IMR-90 (cell line): ENCODE data around the gene KIF5C. TPM values are rescaled to one million over a fixed set of nuclear protein-coding genes. Genes with fewer than 3 reads are reported as not detected.

Experiments used
- ATAC-seq: fragments of 200-7000 bp; cut with Tn5 transposase; 2 replicates; pipeline ENCODE4 v1.9.1; 2020; ENCODE audit warnings: low read depth, mild to moderate bottlenecking, moderate library complexity
- BruUV-seq: library from RNA; stranded (reverse); fragments of 400-500 nt; replicated peaks from 2 replicates; lab custom pipeline; 2021; lab: Mats Ljungman, UMichigan
- CTCF ChIA-PET: fragments of 300-600 bp; formaldehyde crosslinking; extraction: SDS; loops from one replicate; lab custom pipeline; 2021; ENCODE audit warnings: antibody characterized with exemption; lab: Yijun Ruan, JAX
- POLR2A ChIA-PET: fragments of 300-600 bp; sonication (Branson Sonifier 250); formaldehyde crosslinking; loops from one replicate; lab custom pipeline; 2022; ENCODE audit warnings: antibody characterized with exemption; ENCODE audit not compliant: unreplicated experiment; lab: Charles Lee
- DNase-seq: peaks from one replicate; pipeline ENCODE4 v3.0.0; 2013
- H2AFZ ChIP-seq: replicated peaks from 2 replicates; pipeline ENCODE3; 2013; ENCODE audit warnings: low read length, mild to moderate bottlenecking; ENCODE audit not compliant: poor library complexity
- H2AK5ac ChIP-seq: 2 replicates; pipeline ENCODE4 v1.6.1; 2013; ENCODE audit warnings: low read depth, low read length, inconsistent platforms
- H2AK9ac ChIP-seq: replicated peaks from 2 replicates; pipeline ENCODE3; 2013; ENCODE audit warnings: mild to moderate bottlenecking, low read depth, low read length, moderate library complexity; ENCODE audit not compliant: poor library complexity
- H2BK120ac ChIP-seq: 2 replicates; pipeline ENCODE4 v1.6.1; 2013; ENCODE audit warnings: low read depth, low read length, inconsistent platforms
- H2BK15ac ChIP-seq: 3 replicates; pipeline ENCODE4 v1.6.1; 2013; ENCODE audit warnings: low read depth, low read length, inconsistent platforms
- H2BK20ac ChIP-seq: 2 replicates; pipeline ENCODE4 v1.6.1; 2013; ENCODE audit warnings: low read depth, mild to moderate bottlenecking, inconsistent platforms, low read length, moderate library complexity
- H2BK5ac ChIP-seq: 2 replicates; pipeline ENCODE4 v1.6.1; 2013; ENCODE audit warnings: mild to moderate bottlenecking, low read depth, low read length, inconsistent platforms; ENCODE audit not compliant: poor library complexity, severe bottlenecking
- H3K14ac ChIP-seq: replicated peaks from 2 replicates; pipeline ENCODE4 v1.6.1; 2013; ENCODE audit warnings: low read depth, low read length, inconsistent platforms
- H3K18ac ChIP-seq: 2 replicates; pipeline ENCODE4 v1.6.1; 2013; ENCODE audit warnings: low read depth, low read length, control low read depth
- H3K23ac ChIP-seq: 2 replicates; pipeline ENCODE4 v1.6.1; 2013; ENCODE audit warnings: low read depth, low read length, inconsistent platforms
- H3K27ac ChIP-seq: 2 replicates; pipeline ENCODE4 v1.5.1; 2013; ENCODE audit warnings: mild to moderate bottlenecking, control low read depth, low read length; ENCODE audit not compliant: insufficient read depth
- H3K27me3 ChIP-seq: 2 replicates; pipeline ENCODE4 v1.6.1; 2013; ENCODE audit warnings: low read length; ENCODE audit not compliant: control insufficient read depth, insufficient read depth
- H3K36me3 ChIP-seq: 2 replicates; pipeline ENCODE4 v1.6.1; 2013; ENCODE audit warnings: low read length, mixed read lengths; ENCODE audit not compliant: control insufficient read depth, insufficient read depth
- H3K4ac ChIP-seq: 2 replicates; pipeline ENCODE4 v1.6.1; 2013; ENCODE audit warnings: low read depth, low read length, inconsistent platforms
- H3K4me1 ChIP-seq: 2 replicates; pipeline ENCODE4 v1.6.1; 2013; ENCODE audit warnings: low read length, mixed read lengths; ENCODE audit not compliant: control insufficient read depth, insufficient read depth
- H3K4me2 ChIP-seq: 2 replicates; pipeline ENCODE4 v1.6.1; 2013; ENCODE audit warnings: low read depth, mild to moderate bottlenecking, control low read depth, low read length, moderate library complexity
- H3K4me3 ChIP-seq: 2 replicates; pipeline ENCODE4 v1.5.1; 2013; ENCODE audit warnings: low read depth, mild to moderate bottlenecking, control low read depth, low read length, moderate library complexity; ENCODE audit not compliant: insufficient read depth
- H3K56ac ChIP-seq: 2 replicates; pipeline ENCODE4 v1.6.1; 2013; ENCODE audit warnings: low read length, inconsistent platforms; ENCODE audit not compliant: insufficient read depth; ENCODE audit errors: extremely low read depth
- H3K79me1 ChIP-seq, 2 experiments: 2 replicates each; pipeline ENCODE4 v1.6.1; 2013; ENCODE audit warnings: low read length in 2 of 2, inconsistent platforms in 1 of 2, low read depth in 1 of 2
- H3K9ac ChIP-seq: 2 replicates; pipeline ENCODE4 v1.6.1; 2013; ENCODE audit warnings: low read depth, low read length, control low read depth
- H3K9me1 ChIP-seq: 2 replicates; pipeline ENCODE4 v1.6.1; 2013; ENCODE audit warnings: low read length, inconsistent platforms; ENCODE audit not compliant: insufficient read depth
- H3K9me3 ChIP-seq: 2 replicates; pipeline ENCODE4 v1.6.1; 2013; ENCODE audit warnings: low read length; ENCODE audit not compliant: control insufficient read depth, insufficient read depth
- H4K20me1 ChIP-seq: 2 replicates; pipeline ENCODE4 v1.6.1; 2013; ENCODE audit warnings: low read length, inconsistent platforms; ENCODE audit not compliant: insufficient read depth
- H4K5ac ChIP-seq: 2 replicates; pipeline ENCODE4 v1.6.1; 2013; ENCODE audit warnings: mild to moderate bottlenecking, low read depth, low read length, control low read depth
- H4K8ac ChIP-seq, 2 experiments: 2 replicates each; pipeline ENCODE4 v1.6.1; 2013; ENCODE audit warnings: low read depth in 2 of 2, low read length in 2 of 2, control low read depth in 1 of 2, inconsistent platforms in 1 of 2
- H4K91ac ChIP-seq: 2 replicates; pipeline ENCODE4 v1.6.1; 2013; ENCODE audit warnings: low read depth, low read length, inconsistent platforms; ENCODE audit not compliant: insufficient read depth
- BHLHE40 ChIP-seq: fragments of 150-350 bp; IDR thresholded peaks from 2 replicates; pipeline ENCODE4 v1.6.1; 2016; ENCODE audit warnings: mild to moderate bottlenecking, low read depth, low read length
- CEBPB ChIP-seq: IDR thresholded peaks from 2 replicates; pipeline ENCODE4 v1.6.1; 2012; ENCODE audit warnings: low read depth, low read length, improper control_type of control experiment
- CHD1 ChIP-seq: IDR thresholded peaks from 2 replicates; pipeline ENCODE4 v1.6.1; 2012; ENCODE audit warnings: low read depth, low read length, improper control_type of control experiment
- FOS ChIP-seq: fragments of 150-350 bp; IDR thresholded peaks from 2 replicates; pipeline ENCODE4 v1.6.1; 2016; ENCODE audit warnings: low read depth, low read length
- MAFK ChIP-seq: IDR thresholded peaks from 2 replicates; pipeline ENCODE4 v1.6.1; 2012; ENCODE audit warnings: low read depth, low read length, improper control_type of control experiment
- MAZ ChIP-seq: IDR thresholded peaks from 2 replicates; pipeline ENCODE4 v1.6.1; 2012; ENCODE audit warnings: low read depth, mild to moderate bottlenecking, low read length, improper control_type of control experiment, moderate library complexity, borderline replicate concordance
- MXI1 ChIP-seq: IDR thresholded peaks from 2 replicates; pipeline ENCODE4 v1.6.1; 2012; ENCODE audit warnings: low read depth, mild to moderate bottlenecking, low read length, moderate library complexity, borderline replicate concordance
- NFE2L2 ChIP-seq: fragments of 150-350 bp; IDR thresholded peaks from 2 replicates; pipeline ENCODE4 v1.6.1; 2016; ENCODE audit warnings: low read depth, mild to moderate bottlenecking, low read length
- POLR2A ChIP-seq: IDR thresholded peaks from 2 replicates; pipeline ENCODE4 v1.6.1; 2012; ENCODE audit warnings: mild to moderate bottlenecking, low read depth, low read length
- RAD21 ChIP-seq: IDR thresholded peaks from 2 replicates; pipeline ENCODE4 v1.6.1; 2012; ENCODE audit warnings: low read length, improper control_type of control experiment
- RCOR1 ChIP-seq: IDR thresholded peaks from 2 replicates; pipeline ENCODE4 v1.6.1; 2012; ENCODE audit warnings: mild to moderate bottlenecking, low read length, improper control_type of control experiment; ENCODE audit not compliant: insufficient replicate concordance
- RFX5 ChIP-seq: IDR thresholded peaks from 2 replicates; pipeline ENCODE4 v1.8.0; 2012; ENCODE audit warnings: low read depth, mild to moderate bottlenecking, low read length, moderate library complexity
- SMC3 ChIP-seq: fragments of 150-350 bp; IDR thresholded peaks from 2 replicates; pipeline ENCODE4 v1.6.1; 2016; ENCODE audit warnings: low read depth, mild to moderate bottlenecking, antibody characterized with exemption, low read length, moderate library complexity
- USF2 ChIP-seq: fragments of 150-350 bp; IDR thresholded peaks from 2 replicates; pipeline ENCODE4 v1.6.1; 2017; ENCODE audit warnings: mild to moderate bottlenecking, antibody characterized with exemption, low read length, low read depth
- WGBS, 2 experiments: methylation state at CpG; one replicate each; pipeline versions ENCODE4 v1.1.5 to v1.1.7; 2013; ENCODE audit warnings: missing lambda C conversion rate in 2 of 2; ENCODE audit not compliant: insufficient read length in 1 of 2; ENCODE audit errors: extremely low coverage in 2 of 2; 5-methylcytosine and 5-hydroxymethylcytosine counted together
- dilution Hi-C: fragments of 300-500 bp; cut with HindIII; formaldehyde crosslinking; loops from one replicate; pipeline ENCODE4 v1.14.3; 2018; ENCODE audit warnings: low sequenced_read_pairs; ENCODE audit not compliant: unreplicated experiment
- in situ Hi-C: fragments of 300-500 bp; cut with MboI; formaldehyde crosslinking; loops from 3 replicates; pipeline ENCODE4 v1.14.3; 2019; ENCODE audit warnings: low sequenced_read_pairs, inconsistent platforms, mixed read lengths
- intact Hi-C: fragments of 100-400 bp; cut with micrococcal nuclease; formaldehyde crosslinking; loops from 2 replicates; pipeline ENCODE4 v1.10.0; 2022
- polyA plus RNA-seq, 3 experiments: library from polyadenylated mRNA; depleted of rRNA; stranded (reverse); fragments of >200 nt; gene quantifications; 2 replicates each; pipeline ENCODE4 v1.2.3, GENCODE V29; 2012; ENCODE audit warnings: low replicate concordance in 1 of 3
- total RNA-seq: library from RNA; depleted of rRNA; stranded (reverse); fragments of >200 nt; gene quantifications from 2 replicates; pipeline ENCODE4 v1.2.3, GENCODE V29; 2012
- TF ChIP-seq, protein P1 (sequence below): fragments of 150-350 bp; IDR thresholded peaks from 2 replicates; pipeline ENCODE4 v1.6.1; 2016; ENCODE audit warnings: low read depth, mild to moderate bottlenecking, low read length, moderate library complexity, borderline replicate concordance

The KIF5C gene
- total and polyA plus RNA-seq, 2 of the 4 experiments (the other 2 are of a cell fraction), result 0.10 to 0.18 TPM

DNA sequence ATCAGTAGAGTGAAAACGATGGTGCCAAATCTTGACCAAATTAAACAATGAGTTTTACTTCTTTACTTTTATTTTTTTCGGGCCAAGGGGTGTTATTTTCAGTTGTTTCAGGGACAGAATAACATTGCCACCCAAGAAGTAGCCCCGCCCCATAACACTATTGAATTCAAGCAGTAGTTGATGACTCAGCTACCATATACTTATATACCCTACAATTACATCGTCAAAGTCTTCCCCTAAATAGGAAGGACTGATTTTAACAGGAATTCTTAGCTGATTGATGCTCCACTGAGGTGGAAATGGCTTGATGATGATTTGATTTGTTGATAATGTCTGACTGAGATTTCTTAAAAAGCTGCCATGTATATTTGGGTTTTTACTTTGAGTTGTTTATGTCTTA, 188.2 kb downstream of the KIF5C start:
- CTCF ChIA-PET, result no interaction called here
- no peak overlapping the region for H2AK9ac ChIP-seq

More for the DNA sequence above, 188.2 kb downstream of the KIF5C start:
- Histone ChIP-seq H3K27ac (no peak overlapping the region), H2BK20ac (no peak overlapping the region), H3K4ac (no peak overlapping the region), H4K20me1 (no peaks in the 10 kb centered on the region), H2BK120ac (no peak overlapping the region), H3K4me1 (peaks cover 4% of the 10 kb centered on the region), H3K36me3 (no peaks in the 10 kb centered on the region), H4K5ac (no peak overlapping the region), H3K18ac (no peak overlapping the region), H3K4me3 (no peak overlapping the region), H2BK5ac (no peak overlapping the region), H2AFZ (no peak overlapping the region), H3K27me3 (no peaks in the 10 kb centered on the region), H3K9ac (no peak overlapping the region), H3K14ac (no peak overlapping the region), H2AK5ac (no peak overlapping the region), H2BK15ac (no peak overlapping the region), H3K79me1 (no peaks in the 10 kb centered on the region), H3K23ac (no peak overlapping the region), H3K4me2 (no peak overlapping the region), H4K8ac (no peak overlapping the region), H4K91ac (no peak overlapping the region), H3K9me1 (peaks cover 4% of the 10 kb centered on the region; the same call in 1 of the 2 replicates), H3K9me3 (no peaks in the 10 kb centered on the region), H3K56ac (no peak overlapping the region)
- in situ Hi-C loops, result no loop called here
- no peak for DNase-seq
- no CpG with 5 or more reads among the region's 4 CpGs for WGBS, 2 experiments
- intact Hi-C loops, result loop anchor here (5.0 kb wide), 1 partner anchor 831 kb away; no protein-coding TSS in a partner anchor
- POLR2A ChIA-PET, result no interaction called here
- ATAC-seq, result no peak
- dilution Hi-C loops, result no loop called here
- TF ChIP-seq BHLHE40 (no peak), MAZ (no peak), RFX5 (no peak), CHD1 (no peak), SMC3 (no peak), USF2 (no peak), FOS (no peak), RAD21 (no peak), RCOR1 (no peak), MAFK (no peak), NFE2L2 (no peak), POLR2A (no peak), CEBPB (no peak), MXI1 (no peak)
- TF ChIP-seq, protein P1, sequence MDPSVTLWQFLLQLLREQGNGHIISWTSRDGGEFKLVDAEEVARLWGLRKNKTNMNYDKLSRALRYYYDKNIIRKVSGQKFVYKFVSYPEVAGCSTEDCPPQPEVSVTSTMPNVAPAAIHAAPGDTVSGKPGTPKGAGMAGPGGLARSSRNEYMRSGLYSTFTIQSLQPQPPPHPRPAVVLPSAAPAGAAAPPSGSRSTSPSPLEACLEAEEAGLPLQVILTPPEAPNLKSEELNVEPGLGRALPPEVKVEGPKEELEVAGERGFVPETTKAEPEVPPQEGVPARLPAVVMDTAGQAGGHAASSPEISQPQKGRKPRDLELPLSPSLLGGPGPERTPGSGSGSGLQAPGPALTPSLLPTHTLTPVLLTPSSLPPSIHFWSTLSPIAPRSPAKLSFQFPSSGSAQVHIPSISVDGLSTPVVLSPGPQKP, result no peak
- no TSS peak for BruUV-seq
